GM06990 (cell line): ENCODE results near the gene GEN1.

Experiments
- DNase-seq: peaks from one replicate; pipeline ENCODE4 v3.0.0-alpha.2; 2011; ENCODE audit not compliant: insufficient read length; ENCODE audit errors: extremely low read depth
- H3K27me3 ChIP-seq: replicated peaks from 2 replicates; pipeline ENCODE4 v1.6.0; 2011; ENCODE audit warnings: low read length; ENCODE audit not compliant: control insufficient read depth, insufficient read depth
- H3K36me3 ChIP-seq: 2 replicates; pipeline ENCODE4 v1.5.1; 2011; ENCODE audit warnings: low read length; ENCODE audit not compliant: control insufficient read depth, insufficient read depth
- H3K4me3 ChIP-seq: replicated peaks from 2 replicates; pipeline ENCODE4 v1.5.1; 2011; ENCODE audit warnings: low read depth, mild to moderate bottlenecking, control low read depth, low read length
- TF ChIP-seq, protein P1 (sequence below): IDR thresholded peaks from 2 replicates; pipeline ENCODE4 v1.5.1; 2011; ENCODE audit warnings: low read length, control low read depth, mild to moderate bottlenecking, inconsistent platforms; ENCODE audit not compliant: insufficient read depth, poor library complexity, severe bottlenecking

GEN1 gene

DNA sequence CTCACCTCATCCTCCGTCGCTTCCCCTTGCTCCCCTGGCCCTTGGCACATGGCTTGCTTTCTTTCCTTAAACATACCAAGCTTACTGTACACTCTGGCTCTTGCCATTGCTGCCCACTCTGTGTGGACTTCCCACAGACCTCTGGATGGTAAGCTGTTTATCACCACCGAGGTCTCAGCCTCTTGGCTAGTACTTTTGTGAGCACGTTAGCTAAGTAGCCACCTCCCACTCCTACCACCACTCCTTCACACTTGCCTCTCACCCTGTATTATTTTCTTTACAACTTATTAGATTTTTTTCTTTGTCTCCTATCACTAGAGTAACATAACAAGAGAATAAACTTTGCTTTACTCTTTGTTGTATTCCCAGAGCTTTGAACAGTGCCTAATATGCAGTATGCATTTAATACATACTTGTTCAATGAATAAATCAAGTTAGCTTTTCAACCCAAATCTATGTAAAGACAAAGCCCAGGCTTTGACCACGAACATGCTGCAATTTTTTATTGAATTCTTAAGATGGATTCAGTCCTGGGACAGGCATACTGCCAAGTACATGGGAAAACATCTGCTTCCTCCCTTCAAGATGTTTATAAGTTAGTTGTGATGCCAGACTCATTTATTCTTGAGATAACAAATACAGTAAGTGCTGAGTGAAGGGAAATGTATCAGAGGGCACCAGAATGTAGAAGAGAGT is 37.3 kb downstream of the GEN1 start:
- Histone ChIP-seq H3K4me3 (no peak overlapping the region), H3K36me3 (no peaks in the 10 kb centered on the region), H3K27me3 (no peaks in the 10 kb centered on the region)
- TF ChIP-seq, protein P1, sequence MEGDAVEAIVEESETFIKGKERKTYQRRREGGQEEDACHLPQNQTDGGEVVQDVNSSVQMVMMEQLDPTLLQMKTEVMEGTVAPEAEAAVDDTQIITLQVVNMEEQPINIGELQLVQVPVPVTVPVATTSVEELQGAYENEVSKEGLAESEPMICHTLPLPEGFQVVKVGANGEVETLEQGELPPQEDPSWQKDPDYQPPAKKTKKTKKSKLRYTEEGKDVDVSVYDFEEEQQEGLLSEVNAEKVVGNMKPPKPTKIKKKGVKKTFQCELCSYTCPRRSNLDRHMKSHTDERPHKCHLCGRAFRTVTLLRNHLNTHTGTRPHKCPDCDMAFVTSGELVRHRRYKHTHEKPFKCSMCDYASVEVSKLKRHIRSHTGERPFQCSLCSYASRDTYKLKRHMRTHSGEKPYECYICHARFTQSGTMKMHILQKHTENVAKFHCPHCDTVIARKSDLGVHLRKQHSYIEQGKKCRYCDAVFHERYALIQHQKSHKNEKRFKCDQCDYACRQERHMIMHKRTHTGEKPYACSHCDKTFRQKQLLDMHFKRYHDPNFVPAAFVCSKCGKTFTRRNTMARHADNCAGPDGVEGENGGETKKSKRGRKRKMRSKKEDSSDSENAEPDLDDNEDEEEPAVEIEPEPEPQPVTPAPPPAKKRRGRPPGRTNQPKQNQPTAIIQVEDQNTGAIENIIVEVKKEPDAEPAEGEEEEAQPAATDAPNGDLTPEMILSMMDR: no peak
- DNase-seq: no peak

DNA sequence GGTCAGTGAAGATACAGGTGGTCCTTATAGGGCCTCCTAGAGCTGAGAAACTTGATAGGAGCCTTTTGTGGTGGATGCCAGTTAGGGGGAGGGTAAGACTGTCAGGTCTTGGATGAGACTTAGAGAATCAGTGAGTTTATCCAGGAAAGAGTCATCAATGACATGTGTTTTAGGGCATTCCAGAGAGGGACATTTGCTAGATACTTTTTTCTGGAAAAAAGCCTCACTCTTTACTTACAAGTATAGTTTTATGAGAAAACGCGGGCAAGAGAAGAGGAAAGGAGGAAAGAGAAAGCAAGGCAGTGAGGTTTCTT is 37.8 kb downstream of the GEN1 start:
- DNase-seq: no peak
- Histone ChIP-seq H3K27me3 (no peaks in the 10 kb centered on the region), H3K36me3 (no peaks in the 10 kb centered on the region), H3K4me3 (no peak overlapping the region)
- TF ChIP-seq, protein P1: no peak

- H3K27me3 ChIP-seq: no peaks in the 10 kb centered on the region
- DNase-seq: no peak
Observed at GRCh38 chr2:17792515-17792914, 38.6 kb downstream of the GEN1 start.

DNA sequence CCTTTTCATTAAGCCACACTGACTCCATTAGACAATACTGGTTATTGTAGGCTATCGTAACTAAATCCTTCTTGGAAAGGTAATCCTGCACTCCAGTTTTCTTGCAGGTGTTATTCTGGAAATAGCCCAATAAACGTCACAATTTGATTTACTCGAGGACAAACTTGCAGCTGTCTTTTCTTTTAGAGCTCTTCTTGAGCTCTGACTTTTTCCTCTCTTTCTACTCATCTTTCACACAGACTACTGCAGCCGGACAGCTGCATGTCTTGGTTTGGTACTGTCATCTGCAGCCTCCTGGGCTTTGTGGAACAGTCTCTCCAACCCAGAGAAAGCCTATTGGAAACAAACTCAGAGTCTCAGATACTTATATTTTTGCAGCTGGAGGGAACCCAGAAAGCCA is 39.4 kb downstream of the GEN1 start:
- H3K36me3 ChIP-seq: no peaks in the 10 kb centered on the region
- H3K4me3 ChIP-seq: no peak overlapping the region
- H3K27me3 ChIP-seq: no peaks in the 10 kb centered on the region
- DNase-seq: peak; percentile 28
- TF ChIP-seq, protein P1: no peak

More at GRCh38 chr2:17792515-17792914, 38.6 kb downstream of the GEN1 start:
- TF ChIP-seq, protein P1: no peak
- Histone ChIP-seq H3K36me3 (no peaks in the 10 kb centered on the region), H3K4me3 (no peak overlapping the region)

DNA sequence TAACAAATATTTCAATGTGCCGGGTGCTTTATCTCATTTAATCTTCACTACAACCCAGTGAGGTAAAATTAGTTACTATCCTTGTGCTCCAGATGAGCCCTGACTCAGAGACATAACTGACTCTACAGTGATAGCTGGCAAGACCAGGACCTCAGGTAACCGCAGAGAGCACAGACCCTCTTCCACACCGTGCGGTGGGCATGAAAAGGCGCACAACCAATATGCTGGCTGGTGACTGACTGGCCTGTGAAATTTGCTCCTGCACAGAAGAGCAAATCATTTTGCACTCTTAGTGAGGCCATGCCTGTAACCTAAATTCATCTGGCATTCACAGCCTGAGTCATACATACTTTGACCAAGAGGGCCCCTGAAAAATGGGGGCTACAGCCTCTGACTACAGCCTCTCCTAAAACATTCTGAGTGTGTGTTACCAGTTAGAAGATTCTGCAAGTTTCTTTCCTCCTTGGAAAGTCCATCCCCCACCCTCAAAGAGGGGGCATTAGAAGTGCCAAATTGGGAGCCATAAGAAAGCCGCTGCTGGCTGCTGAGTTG is 39.9 kb downstream of the GEN1 start:
- DNase-seq: no peak

More for the DNA sequence above, 39.9 kb downstream of the GEN1 start:
- Histone ChIP-seq H3K4me3 (no peak overlapping the region), H3K27me3 (no peaks in the 10 kb centered on the region), H3K36me3 (no peaks in the 10 kb centered on the region)
- TF ChIP-seq, protein P1: no peak
